NCI-H345 (cell line): ENCODE data around the gene CWF19L2.

ENCODE experiments used
- DNase-seq: peaks from one replicate; lab custom pipeline; 2025; lab: John Stamatoyannopoulos, UW

The CWF19L2 gene

GRCh38 chr11:107293677-107294344, 163.8 kb downstream of the CWF19L2 start:
- no peak for DNase-seq

GRCh38 chr11:107282195-107282594, 175.4 kb downstream of the CWF19L2 start:
- no peak for DNase-seq
